Measurements from ENCODE around the gene SEC14L6.

DNA sequence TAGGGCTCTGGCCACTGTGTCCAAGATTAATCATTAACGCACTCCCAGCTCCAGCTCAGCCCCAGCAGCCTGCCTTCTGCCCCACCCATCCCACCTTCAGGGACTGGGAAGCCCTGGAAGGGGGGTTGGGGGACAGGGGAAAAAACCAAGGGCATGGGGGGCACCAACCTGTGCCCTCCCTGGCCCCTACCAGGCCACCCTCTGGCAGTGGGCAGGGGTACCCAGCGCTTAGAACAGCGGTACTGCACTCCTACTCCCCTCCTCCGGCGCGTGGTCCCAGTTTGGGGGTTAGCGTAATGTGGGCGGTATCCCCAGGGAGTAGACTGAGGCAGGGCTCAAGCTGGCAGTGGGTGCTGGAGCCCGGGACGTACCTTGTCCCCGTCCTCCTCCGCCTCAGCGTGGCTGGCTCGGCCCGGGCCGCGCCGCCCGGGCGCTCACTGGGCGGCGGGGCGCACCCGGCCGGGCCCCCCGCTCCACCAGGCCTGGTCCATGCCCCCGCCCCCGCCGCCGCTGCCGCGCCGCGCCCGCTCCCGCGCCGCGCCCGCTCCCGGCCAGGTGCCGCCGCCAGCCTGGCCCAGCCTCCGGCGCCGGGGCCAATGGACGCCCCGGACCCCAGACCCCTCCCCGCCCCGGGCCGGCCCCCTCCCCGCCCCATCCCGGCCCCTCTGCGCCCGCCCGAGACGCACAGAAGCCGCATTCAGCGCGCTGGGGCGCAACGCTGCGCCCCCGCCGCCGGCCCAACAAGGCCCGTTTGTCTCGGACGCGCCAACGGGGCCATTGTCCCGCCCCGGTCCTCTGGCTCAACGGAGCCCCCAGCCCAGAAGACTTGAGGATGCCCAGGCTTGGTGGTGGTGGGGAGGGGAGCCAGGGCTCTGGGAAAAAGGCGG lies 27.8 kb upstream of the SEC14L6 start, which contains the start of gene GAL3ST1:
- TF ChIP-seq, protein P1, sequence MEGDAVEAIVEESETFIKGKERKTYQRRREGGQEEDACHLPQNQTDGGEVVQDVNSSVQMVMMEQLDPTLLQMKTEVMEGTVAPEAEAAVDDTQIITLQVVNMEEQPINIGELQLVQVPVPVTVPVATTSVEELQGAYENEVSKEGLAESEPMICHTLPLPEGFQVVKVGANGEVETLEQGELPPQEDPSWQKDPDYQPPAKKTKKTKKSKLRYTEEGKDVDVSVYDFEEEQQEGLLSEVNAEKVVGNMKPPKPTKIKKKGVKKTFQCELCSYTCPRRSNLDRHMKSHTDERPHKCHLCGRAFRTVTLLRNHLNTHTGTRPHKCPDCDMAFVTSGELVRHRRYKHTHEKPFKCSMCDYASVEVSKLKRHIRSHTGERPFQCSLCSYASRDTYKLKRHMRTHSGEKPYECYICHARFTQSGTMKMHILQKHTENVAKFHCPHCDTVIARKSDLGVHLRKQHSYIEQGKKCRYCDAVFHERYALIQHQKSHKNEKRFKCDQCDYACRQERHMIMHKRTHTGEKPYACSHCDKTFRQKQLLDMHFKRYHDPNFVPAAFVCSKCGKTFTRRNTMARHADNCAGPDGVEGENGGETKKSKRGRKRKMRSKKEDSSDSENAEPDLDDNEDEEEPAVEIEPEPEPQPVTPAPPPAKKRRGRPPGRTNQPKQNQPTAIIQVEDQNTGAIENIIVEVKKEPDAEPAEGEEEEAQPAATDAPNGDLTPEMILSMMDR (IDR thresholded peaks at IDR 0.05), result no peak
- TF ChIP-seq POLR2A (IDR thresholded peaks at IDR 0.05) (no peak), EP300 (IDR thresholded peaks at IDR 0.05) (no peak)
